Measurements from ENCODE around the gene KCTD4.

KCTD4 gene

DNA sequence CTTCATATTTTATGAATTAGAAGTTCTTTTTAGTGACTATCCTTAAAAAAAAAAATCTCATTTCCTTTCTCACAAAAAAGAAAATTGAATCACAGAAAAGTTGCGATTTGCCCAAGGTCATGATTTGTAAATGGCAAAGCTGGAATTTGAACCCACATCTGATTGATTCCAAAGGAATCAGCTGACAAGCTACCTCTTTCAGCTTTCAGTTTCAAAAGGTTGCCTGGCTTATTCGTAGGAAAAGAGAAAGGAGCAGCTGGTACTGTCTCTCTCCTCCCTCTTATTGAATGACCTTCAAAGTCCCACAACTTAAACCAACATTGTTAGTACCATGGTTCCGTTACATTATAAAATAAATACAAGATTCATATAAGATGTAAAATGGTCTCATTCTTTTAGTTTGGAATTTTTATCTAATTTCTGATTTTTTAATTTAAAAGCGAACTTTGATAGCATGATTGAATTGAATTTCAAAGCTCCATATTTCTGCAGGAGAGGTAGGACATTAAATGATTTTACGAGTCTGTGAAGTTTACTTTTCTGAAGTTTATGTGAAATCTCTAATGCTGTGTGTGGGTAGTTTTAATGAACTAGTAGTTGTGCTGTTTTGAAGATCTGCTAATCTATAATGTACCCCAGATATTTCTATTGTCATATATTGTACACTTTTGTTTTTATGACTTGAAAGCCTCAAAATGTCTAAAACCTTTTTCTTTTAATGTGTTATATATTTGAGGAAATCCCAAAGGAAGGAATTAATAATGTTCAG lies 18.5 kb upstream of the KCTD4 start:
- TF ChIP-seq CEBPB (IDR thresholded peaks at IDR 0.05), result no peak
- TF ChIP-seq YY1 (IDR thresholded peaks at IDR 0.05; ENCODE audit: low read depth), result no peak
- no peak for TF ChIP-seq CREB1 (IDR thresholded peaks at IDR 0.05; ENCODE audit: low read depth)
- TF ChIP-seq, protein P1, sequence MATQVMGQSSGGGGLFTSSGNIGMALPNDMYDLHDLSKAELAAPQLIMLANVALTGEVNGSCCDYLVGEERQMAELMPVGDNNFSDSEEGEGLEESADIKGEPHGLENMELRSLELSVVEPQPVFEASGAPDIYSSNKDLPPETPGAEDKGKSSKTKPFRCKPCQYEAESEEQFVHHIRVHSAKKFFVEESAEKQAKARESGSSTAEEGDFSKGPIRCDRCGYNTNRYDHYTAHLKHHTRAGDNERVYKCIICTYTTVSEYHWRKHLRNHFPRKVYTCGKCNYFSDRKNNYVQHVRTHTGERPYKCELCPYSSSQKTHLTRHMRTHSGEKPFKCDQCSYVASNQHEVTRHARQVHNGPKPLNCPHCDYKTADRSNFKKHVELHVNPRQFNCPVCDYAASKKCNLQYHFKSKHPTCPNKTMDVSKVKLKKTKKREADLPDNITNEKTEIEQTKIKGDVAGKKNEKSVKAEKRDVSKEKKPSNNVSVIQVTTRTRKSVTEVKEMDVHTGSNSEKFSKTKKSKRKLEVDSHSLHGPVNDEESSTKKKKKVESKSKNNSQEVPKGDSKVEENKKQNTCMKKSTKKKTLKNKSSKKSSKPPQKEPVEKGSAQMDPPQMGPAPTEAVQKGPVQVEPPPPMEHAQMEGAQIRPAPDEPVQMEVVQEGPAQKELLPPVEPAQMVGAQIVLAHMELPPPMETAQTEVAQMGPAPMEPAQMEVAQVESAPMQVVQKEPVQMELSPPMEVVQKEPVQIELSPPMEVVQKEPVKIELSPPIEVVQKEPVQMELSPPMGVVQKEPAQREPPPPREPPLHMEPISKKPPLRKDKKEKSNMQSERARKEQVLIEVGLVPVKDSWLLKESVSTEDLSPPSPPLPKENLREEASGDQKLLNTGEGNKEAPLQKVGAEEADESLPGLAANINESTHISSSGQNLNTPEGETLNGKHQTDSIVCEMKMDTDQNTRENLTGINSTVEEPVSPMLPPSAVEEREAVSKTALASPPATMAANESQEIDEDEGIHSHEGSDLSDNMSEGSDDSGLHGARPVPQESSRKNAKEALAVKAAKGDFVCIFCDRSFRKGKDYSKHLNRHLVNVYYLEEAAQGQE (IDR thresholded peaks at IDR 0.05; ENCODE audit: low read depth), result no peak
- no peak for TF ChIP-seq TAF1 (IDR thresholded peaks at IDR 0.05; ENCODE audit: low read depth)
- TF ChIP-seq ZBTB7A (IDR thresholded peaks at IDR 0.05; ENCODE audit: low read depth), result no peak
- no peak for TF ChIP-seq EGR1 (IDR thresholded peaks at IDR 0.05)
- TF ChIP-seq, protein P2, sequence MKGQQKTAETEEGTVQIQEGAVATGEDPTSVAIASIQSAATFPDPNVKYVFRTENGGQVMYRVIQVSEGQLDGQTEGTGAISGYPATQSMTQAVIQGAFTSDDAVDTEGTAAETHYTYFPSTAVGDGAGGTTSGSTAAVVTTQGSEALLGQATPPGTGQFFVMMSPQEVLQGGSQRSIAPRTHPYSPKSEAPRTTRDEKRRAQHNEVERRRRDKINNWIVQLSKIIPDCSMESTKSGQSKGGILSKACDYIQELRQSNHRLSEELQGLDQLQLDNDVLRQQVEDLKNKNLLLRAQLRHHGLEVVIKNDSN (IDR thresholded peaks at IDR 0.05), result no peak

GRCh38 chr13:45218689-45219088 lies 17.8 kb upstream of the KCTD4 start:
- no peak for TF ChIP-seq NFIC (IDR thresholded peaks at IDR 0.05)
- no peak for TF ChIP-seq TEAD4 (IDR thresholded peaks at IDR 0.05)
- TF ChIP-seq, protein P2 (IDR thresholded peaks at IDR 0.05), result no peak
- no peak for TF ChIP-seq TAF1 (IDR thresholded peaks at IDR 0.05; ENCODE audit: low read depth)
- no peak for TF ChIP-seq EGR1 (IDR thresholded peaks at IDR 0.05)
- no peak for TF ChIP-seq RAD21 (IDR thresholded peaks at IDR 0.05; ENCODE audit: low read depth)
- TF ChIP-seq MAX (IDR thresholded peaks at IDR 0.05), result no peak
- TF ChIP-seq CREB1 (IDR thresholded peaks at IDR 0.05; ENCODE audit: low read depth), result no peak
- TF ChIP-seq YY1 (IDR thresholded peaks at IDR 0.05; ENCODE audit: low read depth), result no peak
- no peak for TF ChIP-seq EP300 (IDR thresholded peaks at IDR 0.05; ENCODE audit: borderline replicate concordance)
- TF ChIP-seq TCF12 (IDR thresholded peaks at IDR 0.05; ENCODE audit: low read depth), result no peak
- no peak for TF ChIP-seq CEBPB (IDR thresholded peaks at IDR 0.05)
- no peak for TF ChIP-seq FOXM1 (IDR thresholded peaks at IDR 0.05; ENCODE audit: borderline replicate concordance, low read depth)
- TF ChIP-seq ZBTB7A (IDR thresholded peaks at IDR 0.05; ENCODE audit: low read depth), result no peak
- TF ChIP-seq, protein P1 (IDR thresholded peaks at IDR 0.05; ENCODE audit: low read depth), result no peak

DNA sequence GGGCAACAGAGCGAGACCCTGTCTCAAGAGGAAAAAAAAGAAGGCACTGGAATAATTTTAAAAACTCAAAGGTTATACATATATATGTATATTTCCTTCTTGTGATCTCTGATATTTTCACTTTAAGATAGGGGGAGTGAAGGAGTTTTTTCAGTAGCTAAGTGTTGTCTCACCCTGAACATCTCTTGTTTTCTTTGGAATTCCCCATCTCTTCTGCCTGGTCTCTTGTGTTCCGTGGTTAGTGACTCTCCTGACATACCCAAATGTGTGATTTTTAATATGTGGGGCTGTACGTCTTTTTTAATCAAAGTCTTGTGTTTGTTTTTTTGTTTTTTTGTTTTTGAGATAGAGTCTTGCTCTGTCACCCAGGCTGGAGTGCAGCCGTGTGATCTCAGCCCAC lies 15.3 kb upstream of the KCTD4 start:
- TF ChIP-seq EP300 (IDR thresholded peaks at IDR 0.05; ENCODE audit: borderline replicate concordance), result no peak
- TF ChIP-seq MAX (IDR thresholded peaks at IDR 0.05), result no peak
- no peak for TF ChIP-seq TCF12 (IDR thresholded peaks at IDR 0.05; ENCODE audit: low read depth)

DNA sequence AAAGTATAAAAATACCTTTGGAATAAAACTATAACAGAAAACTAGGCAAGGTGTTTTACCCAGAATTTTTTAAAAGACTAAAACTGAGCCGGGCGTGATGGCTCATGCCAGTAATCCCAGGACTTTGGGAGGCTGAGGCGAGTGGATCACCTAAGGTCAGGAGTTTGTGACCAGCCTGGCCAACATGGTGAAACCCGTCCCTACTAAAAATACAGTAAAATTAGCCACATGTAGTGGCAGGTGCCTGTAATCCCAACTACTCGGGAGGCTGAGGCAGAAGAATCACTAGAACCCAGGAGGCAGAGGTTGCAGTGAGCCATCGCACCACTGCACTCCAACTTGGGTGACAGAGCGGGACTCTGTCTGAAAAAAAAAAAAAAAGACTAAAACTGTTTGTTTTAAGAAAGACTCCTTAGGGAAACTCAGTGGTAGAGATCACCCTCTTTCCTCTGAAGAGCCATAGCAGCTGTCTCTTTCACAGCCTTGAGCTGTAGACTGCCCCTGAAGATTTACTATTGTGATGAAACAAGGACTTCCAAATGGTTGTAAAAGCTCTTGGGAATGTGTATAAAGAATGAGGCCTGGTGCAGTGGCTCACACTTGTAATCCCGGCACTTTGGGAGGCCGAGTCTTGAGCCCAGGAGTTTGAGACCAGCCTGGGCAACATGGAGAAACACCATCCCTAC lies 14.7 kb upstream of the KCTD4 start:
- TF ChIP-seq RAD21 (IDR thresholded peaks at IDR 0.05; ENCODE audit: low read depth), result no peak
- TF ChIP-seq FOXM1 (IDR thresholded peaks at IDR 0.05; ENCODE audit: borderline replicate concordance, low read depth), result no peak
- TF ChIP-seq TEAD4 (IDR thresholded peaks at IDR 0.05), result no peak
- TF ChIP-seq CEBPB (IDR thresholded peaks at IDR 0.05), result no peak
- TF ChIP-seq ZBTB7A (IDR thresholded peaks at IDR 0.05; ENCODE audit: low read depth), result no peak
- no peak for TF ChIP-seq MAX (IDR thresholded peaks at IDR 0.05)
- TF ChIP-seq EGR1 (IDR thresholded peaks at IDR 0.05), result no peak
- TF ChIP-seq, protein P2 (IDR thresholded peaks at IDR 0.05), result no peak
- no peak for TF ChIP-seq TAF1 (IDR thresholded peaks at IDR 0.05; ENCODE audit: low read depth)
- TF ChIP-seq EP300 (IDR thresholded peaks at IDR 0.05; ENCODE audit: borderline replicate concordance), result no peak

DNA sequence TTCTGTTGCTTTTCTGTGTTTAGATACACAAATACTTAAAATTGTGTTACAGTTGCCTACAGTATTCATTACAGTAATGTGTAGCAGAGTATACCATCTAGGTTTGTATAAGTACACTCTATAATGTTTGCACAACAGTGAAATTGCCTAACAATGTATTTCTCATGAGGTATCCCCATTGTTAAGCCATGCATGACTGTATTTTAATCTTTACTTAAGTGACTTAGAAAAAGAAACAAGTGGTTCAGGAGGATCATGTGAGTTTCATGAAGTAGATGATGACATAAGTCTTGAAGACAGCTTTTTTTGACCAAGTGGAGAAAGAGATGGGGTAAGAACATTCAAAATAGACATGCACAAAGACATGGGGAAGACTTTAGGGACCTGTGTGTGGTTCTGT lies 8.4 kb upstream of the KCTD4 start:
- no peak for TF ChIP-seq CREB1 (IDR thresholded peaks at IDR 0.05; ENCODE audit: low read depth)
- no peak for TF ChIP-seq EGR1 (IDR thresholded peaks at IDR 0.05)
- TF ChIP-seq RAD21 (IDR thresholded peaks at IDR 0.05; ENCODE audit: low read depth), result no peak
- TF ChIP-seq CEBPB (IDR thresholded peaks at IDR 0.05), result no peak
- no peak for TF ChIP-seq ZBTB7A (IDR thresholded peaks at IDR 0.05; ENCODE audit: low read depth)
- TF ChIP-seq, protein P1 (IDR thresholded peaks at IDR 0.05; ENCODE audit: low read depth), result no peak
- TF ChIP-seq, protein P2 (IDR thresholded peaks at IDR 0.05), result no peak
- TF ChIP-seq TAF1 (IDR thresholded peaks at IDR 0.05; ENCODE audit: low read depth), result no peak
